Activated CD8-positive, alpha-beta memory T cell treated with anti-CD3 and anti-CD28 coated beads, Interleukin-2, amount 50 U/mL, for 4 hours (primary cell): ENCODE results near the gene BPIFB6.

Experiments
- DNase-seq: peaks from one replicate; pipeline ENCODE4 v3.0.0-alpha.2; 2020

The BPIFB6 gene

DNA sequence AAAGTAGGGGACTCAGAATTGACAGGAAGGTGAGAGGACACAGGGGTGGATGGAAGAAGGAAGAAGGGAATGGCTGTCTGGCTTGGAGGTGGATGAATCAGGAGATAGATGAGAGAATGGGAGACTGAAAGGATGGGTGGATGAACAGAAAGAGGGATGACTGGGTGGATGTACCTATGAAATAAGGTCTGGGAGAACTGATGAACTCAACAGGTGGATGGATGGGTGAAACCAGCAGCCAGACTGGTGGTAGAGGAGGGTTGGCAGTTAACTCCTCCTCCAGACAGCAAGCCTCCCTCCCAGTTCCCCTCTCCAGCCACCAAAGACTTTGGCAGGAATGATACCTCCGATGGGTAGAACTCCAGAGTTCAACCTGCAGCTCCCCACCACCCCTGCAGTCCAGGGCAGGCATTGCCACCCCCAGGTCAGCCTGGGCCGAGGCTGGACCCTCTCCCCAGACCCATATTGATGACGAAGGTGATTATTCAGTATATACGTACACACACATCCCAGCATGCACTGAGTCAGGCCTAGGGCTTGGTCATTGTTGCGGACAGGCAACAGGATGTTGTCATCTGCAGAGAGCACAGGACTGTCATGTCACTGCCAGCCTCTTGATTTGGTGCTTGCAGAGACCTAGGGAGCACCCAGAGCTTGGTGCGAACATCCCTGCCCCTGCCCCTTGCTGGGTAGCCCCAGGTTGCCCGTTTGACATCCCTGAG is 29.2 kb upstream of the BPIFB6 start:
- DNase-seq = no peak

DNA sequence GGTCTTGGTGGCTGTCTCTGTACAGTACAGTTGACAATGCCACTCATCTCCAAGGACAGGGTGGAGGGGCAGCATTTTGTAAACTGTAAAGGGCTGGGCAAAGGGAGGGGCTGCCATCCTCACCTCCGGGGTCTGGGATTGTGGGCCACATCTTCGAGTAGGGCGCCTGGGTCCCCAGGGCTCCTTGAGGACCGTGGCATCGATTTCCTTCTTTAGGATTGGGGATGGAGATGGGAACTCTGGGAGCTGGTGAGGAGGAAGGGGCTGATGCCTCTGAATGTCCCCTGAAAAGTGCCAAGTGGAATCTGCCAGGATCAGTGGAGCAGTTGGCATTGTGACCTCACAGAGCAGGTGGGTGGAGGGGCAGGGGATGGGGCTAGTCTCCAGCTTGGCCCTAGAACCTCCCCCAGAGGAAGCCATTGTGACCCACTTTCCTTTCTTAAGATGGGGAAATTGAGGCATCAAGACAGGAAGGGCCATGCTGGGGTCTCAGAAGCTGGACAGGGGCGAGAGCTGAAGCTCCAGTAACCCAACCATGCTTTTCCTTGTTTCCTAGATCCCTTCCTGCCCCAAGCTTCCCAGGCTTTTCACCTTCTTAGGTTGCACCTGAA is 27.2 kb upstream of the BPIFB6 start, which contains the start of gene SUN5:
TSS of gene SUN5 (minus strand) at position 293 of the 611 bp plus-strand sequence. CDS start at position 200, 93 bp downstream.
- no peak for DNase-seq

DNA sequence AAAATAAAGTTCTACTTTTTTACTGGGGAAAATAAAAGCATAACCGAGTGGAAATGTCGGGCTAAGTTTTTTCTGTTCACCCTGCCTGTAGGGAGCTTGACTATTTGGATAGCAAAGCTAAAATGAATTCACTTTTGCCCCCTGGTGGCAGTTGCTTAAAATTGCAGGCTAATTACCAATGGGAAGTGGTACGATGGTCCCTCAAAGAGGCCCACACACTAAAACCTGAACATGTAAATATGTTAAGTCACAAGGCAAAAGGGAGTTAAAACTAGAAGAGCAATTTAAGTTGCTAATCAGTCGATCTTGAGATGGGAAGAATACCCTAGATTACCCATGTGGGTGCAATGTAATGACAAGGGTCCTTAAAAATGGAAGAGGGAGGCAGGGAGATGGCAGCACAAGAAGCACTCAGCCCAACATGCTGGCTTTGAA is 26.3 kb upstream of the BPIFB6 start:
- peak; percentile 32 for DNase-seq

DNA sequence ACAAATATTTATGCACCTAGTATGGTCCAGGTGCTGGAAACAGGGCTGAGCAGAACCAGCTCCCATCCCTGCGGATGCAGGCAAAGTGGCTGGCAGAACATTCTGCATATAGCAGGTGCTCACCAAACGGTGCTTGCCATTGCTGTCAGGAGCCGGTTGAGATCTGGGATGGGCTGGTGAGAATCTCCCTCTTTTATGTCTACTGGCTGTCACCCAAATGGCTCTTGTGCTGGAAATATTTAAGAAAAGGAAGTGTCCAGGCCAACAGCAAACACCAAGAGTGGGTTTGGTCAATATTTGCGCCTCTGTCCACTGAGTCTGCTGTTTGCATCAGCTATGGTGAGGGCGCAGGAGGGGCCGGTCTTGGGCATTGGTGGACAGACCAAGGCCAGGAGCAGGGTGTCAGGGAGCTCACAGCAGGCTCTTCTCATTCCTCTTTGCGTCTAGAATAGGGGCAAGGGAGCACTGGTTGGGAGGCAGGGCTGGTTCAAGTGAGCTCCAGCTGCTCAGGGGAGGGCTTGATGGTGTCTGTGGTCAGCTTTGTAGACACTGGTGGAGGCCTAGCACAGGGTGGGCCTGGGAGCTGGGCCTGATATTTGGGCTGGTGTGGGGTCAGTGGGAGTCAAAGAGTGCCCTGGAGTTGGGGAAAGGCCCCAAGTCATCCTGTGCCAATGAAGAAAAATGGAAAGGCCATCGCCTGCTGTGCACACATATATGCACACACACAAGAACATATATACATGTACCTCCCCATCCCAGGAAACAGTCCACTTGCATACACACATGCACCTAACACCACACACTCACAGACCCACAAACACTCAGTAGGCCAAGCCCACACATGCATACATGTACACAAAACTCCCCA is 25.3 kb upstream of the BPIFB6 start:
- DNase-seq = no peak

DNA sequence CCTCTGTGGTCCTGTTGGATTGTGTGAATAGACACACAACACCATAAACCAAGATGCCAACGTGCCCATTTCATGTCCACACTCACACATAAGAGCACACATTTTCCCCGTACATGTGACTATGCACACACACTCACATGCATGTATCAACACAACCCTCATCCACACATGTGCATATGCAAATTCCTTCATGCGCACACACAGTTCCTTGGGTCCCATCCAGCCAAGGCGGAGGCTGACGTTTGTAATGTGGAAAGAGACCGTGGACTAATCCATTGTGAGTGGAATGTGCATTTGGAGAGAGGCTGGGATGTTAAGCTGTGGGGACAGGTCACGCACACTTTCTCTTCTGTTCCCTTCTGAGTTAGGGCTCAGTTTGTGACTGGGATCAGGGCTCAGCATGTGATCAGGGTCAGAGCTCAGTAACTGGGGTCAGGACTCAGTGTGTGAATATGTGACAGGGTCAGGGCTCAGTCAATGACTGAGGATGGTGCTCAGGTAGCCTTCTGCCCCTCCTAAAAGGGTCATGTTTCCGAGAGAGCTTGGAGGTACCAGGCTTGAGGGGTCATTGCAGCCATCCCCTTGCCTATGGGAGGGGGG is 24.6 kb upstream of the BPIFB6 start:
- DNase-seq = no peak

DNA sequence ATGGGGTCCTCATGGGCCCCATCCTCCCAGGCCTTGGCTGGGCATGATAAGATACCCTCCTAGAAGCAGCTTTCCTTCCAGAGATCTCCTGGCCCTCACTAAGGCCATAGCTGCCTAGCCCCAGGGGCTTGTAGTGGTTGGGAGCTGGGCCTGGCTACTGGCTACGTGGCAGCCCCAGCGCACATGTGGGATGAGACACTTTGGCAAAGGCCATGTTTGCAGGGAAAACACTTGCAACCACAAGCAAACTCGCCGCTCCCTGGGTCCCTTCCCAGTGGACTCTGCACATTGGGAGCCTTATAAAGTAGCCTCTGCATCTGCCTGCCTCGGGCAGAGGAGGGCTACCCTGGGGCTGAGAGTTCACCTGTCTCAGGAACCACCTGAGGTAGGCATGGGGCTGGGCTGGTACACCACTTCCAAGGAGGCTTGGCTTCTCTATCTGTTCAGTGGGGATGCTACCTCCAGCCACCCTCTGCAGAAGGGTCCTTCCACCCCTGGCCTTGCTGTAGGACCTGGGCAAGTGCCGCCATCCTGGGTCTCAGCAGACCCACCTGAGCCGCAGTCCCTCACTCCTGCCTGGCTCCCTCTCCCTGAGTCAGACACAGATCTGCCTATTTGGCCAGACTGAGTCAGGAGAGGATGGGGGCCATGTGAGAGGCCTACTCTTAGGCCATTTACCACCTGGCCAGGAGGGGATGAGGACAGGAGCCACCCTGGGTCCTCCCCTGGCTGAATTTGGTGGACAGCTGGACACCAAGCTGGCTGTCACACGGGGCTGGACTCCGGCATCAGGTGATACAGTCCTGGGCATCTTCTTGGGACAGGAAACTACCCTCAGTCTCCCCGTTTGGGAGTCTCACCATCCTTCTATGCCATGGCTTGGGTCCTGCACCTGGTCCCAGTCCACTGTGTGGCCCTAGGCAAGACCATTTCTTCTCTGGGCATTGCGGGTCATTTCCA is 23.8 kb upstream of the BPIFB6 start, which contains the start of gene BPIFB2:
TSS of gene BPIFB2 (plus strand) at position 329 of the 960 bp plus-strand sequence. CDS start 871 bp downstream, outside the sequence.
- DNase-seq = no peak

DNA sequence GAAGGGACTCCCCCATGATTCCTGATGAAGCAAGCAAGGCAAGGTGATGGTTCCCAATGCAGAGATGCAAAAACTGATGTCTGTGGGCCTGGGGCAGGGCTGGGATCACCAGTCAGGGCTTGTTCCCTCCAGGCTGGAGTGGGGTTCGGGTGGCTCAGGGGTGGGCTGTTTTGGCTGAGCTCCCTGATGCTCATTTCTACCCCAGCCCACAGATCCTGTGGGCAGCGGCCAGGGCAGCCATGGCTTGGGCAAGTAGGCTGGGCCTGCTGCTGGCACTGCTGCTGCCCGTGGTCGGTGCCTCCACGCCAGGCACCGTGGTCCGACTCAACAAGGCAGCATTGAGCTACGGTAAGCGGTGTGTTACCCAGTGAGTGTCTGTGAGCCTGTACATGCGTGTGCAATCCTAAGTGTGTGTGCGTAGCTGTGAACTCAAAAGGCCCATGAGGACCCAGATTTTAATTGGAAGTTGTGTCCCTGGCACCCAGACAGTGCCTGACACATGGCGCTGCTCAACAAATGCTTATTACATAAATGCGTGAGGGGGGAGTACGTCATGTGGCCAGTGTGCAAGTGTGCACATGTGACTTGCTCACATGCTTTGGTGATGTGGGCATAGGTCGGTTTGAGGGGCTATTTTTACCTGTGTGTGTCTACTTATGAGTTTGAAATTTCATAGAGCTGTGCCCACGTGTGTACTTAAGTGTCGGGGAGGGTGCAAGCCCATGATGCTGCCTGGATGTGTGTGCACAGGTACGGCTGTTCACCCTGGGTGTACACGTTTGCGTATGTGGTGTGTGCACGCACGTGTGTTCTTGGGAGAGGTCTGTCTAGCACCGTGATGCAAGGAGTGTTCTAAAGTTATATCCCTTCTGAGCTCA is 22.9 kb upstream of the BPIFB6 start:
- DNase-seq = no peak

DNA sequence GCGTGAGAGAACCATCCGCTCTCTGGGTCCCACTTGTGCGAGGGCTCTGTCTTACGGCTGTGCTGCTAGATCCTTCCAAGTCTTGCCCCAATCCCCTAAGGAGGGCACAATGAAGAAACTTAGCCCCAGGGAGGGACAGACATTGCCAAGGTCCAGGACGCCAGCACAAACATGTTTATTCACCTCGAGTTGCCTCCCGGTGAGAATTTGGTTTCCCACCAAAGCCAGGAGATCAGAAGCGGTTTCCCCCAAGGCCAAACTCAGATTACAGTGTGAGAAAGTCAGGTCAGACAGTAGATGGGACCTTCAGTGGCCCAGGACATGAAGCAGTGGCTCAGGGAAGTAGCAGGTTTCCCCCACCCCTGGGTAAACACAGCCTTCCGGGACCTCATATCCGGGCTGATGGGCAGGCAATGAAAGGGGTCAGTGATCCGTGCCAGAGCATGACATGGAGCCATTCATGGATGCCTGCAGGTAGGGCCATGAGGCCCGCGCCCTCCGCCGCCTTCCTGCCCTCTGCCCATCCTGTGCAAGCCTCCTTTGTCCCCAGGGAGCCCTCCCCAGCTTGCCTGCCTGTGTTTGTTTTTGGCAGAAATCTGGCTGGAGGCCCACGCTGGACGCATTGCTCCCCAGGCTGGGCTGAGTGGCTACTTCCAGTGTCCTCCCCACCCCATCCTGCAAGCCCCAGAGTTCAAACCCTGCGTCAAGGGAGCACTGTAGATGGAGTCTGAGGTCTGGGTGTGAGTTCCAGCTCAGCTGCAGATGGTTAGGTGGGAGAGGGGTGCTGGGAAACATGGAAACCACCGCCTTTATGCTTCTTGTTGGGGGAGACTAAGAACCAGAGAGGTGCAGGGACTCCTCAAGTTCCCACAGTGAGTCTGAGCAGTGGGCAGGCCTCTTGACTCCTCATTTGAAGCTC is 22.0 kb upstream of the BPIFB6 start:
- no peak for DNase-seq

DNA sequence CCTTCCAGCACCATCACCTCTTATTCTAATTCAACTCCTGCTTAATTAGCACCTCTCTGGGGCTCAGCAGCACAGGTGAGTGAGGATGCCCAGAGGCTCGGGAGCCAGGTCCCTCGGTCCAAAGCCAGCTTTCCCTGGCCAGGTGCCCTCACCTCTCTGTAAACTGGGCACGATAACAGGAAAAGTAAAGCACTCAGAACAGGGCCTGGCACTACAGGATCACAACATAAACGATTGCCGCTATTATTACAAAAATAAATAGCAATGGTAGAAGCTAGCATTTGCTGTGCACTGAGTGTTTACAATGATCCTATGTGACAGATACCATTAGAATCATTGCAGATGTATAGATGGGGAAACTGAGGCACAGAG is 21.3 kb upstream of the BPIFB6 start:
- no peak for DNase-seq

DNA sequence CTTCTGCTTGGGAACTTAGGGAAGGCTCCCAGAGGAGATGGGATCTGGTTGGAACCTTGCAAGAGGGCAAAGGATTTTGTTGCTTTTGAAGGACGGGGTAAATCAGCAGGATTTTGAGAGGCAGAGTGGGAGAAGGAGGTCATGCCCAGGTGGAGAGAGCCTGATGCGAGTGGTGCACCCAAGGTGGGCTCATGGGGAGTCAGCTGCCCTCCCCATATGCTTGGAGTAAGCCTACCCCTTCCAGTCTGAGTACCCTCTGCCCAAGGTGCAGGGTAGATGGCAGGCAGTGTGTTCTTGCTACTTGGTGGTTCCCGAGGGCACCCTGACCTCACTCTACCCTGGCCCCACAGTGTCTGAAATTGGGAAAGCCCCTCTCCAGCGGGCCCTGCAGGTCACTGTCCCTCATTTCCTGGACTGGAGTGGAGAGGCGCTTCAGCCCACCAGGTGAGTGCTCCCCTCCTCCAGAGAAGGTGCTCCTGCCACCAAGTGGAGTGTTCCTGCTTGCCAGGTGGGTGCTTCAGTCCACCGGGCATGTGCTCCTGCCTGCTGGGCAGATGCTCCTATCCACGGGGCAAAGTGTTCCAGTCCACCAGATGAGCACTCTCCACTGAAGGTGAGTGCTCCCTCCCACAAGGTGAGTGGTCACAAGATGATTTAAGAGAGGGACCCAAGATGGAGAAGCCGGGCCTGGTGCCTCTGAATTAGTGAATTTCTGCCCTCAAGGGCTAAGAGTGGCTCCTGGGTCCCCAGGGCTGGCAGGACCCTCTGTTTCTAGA is 20.6 kb upstream of the BPIFB6 start:
- DNase-seq = no peak

DNA sequence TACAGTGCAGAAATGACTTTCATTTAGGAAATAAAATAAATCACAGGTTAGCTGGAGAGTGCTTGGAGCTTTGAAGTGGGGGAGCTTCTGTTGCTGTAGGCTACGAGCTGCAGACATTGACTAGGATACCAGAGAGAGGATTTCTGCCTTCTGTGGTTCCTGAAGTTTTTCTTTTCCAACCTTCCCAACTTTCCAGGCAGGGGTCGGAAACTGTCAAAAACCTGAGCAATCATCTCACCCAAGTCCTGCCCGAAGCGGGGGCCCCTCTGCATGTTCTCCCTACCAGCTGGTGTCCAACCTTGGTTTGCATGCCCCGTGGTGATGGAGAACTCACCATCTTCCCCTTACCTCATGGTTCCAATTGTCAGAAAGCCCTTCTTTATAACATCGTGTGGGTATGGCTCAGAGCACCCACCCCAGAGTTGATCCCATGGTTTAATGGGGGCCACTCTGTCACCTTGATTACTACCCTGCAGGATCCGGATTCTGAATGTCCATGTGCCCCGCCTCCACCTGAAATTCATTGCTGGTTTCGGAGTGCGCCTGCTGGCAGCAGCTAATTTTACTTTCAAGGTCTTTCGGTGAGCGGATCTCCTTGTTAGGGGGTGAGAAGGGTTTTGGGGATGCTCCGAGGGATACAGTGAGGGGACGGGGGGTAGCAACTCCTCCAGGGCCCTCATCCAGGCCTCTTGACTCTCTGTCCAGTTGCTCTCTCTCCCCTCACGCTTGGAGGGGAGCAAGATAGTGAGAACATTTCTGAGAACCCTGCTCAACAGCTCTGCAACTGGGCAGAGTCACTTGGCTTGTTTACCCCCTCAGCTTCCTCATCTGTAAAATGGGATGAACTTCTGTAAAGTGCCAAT is 18.9 kb upstream of the BPIFB6 start:
- DNase-seq = no peak

DNA sequence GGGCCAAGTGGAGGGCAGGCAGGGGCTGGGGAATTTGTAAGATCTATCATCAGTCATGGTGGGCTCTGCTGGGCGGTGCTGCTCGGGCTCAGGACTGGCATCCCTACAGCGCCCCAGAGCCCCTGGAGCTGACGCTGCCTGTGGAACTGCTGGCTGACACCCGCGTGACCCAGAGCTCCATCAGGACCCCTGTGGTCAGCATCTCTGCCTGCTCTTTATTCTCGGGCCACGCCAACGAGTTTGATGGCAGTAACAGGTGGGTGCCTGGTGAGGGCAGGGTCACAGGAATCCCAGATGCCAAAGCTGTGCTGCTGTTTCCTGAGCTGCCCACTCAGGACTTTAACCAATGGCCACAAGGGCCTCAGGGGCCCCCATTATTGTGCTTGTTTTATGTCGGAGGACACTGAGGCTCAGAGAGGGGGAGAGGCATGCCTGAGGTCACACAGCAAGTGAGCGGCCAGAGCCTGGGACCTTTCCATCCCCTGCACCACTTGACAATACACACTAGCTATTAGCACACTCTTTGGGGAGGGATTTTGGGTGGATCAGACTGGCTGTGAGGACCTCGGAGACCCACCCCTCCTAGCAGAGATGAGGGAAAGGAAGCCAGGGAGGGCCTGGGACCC is 17.6 kb upstream of the BPIFB6 start:
- DNase-seq = no peak

DNA sequence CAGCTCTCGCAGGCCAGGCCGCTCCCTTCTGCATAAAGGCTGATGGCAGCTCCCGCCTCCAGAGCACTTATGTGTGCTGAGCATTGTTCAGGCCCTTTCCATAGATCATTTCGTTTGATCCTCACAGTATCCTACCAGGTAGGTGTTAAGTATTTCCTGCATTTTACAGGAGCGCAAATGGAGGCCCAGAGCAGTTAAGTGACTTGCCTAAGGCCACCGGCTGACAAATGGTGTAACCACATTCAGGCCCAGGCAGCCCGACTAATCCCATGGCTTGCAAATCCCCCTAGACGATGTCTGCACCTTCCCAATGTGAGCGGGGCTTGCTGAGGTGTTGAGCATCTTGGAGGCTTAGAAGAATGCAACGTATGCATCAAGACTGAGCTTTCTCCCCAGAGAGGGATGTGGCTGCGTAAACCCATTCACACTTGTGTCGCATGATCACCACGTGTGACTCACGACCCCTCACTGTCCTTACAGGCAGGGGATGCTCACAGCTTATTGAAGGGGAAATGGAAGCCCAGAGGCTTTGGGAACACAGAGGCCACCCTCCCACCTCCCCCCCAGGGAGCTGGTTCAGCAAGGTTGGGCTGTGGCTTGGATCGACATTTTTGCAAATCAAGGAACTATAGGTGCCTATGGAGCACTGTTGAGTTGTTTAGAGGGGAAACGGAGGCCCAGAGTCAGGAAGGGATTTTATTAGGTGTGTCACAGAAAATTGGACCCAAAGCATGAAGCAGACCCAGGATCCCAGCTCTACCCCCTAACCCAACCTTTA is 16.9 kb upstream of the BPIFB6 start:
- no peak for DNase-seq

DNA sequence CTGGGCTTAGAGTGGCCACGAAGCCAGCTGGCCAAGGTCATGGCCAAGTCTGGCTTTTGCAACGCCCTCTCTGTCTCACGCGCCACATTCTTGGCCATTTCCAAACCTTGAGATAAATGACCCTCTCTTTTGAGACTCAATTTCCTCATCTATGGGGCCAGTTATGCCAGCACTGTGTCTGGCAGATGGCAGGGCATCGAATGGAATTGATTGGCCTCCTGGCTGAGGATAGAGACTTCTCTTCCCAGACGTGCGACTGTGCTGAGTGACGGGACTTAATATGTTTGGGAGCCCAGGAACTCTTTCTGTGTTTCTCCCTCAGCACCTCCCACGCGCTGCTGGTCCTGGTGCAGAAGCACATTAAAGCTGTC is 16.3 kb upstream of the BPIFB6 start:
- DNase-seq = no peak

DNA sequence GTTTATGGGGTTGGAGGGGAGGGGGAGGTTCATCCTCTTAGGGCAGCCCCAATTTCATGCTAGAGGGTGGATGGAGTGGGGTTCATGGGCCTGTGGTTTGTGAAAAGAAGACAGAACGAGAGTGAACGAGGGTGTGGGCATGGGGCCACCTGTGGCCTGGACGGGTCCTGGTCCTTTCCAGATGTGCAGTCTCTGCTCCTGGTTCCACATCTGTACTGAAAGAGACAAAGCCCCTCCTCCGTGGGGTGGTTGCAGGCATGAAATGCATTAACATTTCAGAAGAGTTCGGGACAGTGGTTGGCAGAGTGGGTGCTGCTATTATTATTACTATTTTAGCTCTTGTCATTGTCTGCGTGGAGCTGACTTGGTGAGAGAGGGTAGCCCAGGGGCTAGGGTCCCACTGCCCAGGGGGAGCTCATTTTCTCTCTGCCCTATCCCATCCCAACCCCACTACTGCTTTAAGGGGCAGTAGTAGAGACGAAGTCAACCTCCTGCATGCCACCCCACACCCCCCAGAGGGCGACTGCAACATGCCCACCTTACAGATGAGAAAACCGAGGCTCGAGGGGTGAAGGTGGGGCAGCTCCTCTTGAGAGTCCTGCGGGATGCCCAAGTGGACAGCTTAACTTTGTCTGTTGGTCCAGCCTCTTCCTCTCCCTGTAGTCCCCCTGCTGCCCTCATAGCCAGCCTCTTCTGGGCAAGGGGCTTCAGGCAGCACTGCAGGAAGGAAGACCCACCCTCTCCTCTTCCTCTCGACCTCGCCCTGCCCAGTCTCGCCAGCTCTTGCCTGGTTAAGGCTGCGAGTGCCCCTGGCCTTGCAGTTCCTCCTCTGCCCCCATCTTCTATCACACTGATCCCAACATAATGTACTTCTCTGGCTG is 15.5 kb upstream of the BPIFB6 start:
- DNase-seq = no peak
